HS-5 (cell line): ENCODE data around the gene CSNK1D.

Experiments used
- DNase-seq: peaks from one replicate; pipeline ENCODE4 v3.0.0-alpha.2; 2012; ENCODE audit warnings: low read depth

The CSNK1D gene

GRCh38 chr17:82310877-82311276 is 37.4 kb upstream of the CSNK1D start:
- no peak for DNase-seq

- DNase-seq: no peak
Measured at GRCh38 chr17:82309656-82310570, 36.4 kb upstream of the CSNK1D start.

DNA sequence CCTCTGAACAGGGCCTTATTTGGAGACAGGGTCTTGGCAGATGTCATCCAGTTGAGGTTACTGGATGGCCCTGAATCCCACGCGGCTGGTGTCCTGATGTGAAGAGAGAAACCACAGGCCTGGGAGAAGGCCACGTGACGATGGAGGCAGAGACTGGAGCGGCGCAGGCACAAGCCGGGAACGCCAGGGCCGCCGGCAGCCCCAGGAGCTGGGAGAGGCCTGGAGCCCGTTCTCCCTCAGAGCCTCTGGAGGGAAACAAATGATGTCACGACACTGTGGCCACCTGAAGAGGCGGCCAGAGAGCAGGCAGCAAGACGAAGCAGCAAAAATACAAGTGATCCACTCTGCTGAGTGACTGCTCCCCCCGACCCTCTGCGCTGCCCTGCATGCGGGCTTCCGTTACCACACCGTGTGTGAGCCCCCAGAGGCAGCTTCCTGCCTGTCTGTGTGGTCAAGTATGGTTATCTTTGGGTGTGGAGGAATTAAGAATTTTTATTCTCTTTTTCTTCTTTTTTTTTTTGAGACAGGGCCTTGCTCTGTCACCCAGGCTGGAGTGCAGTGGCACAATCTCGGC is 32.3 kb upstream of the CSNK1D start:
- DNase-seq: no peak

DNA sequence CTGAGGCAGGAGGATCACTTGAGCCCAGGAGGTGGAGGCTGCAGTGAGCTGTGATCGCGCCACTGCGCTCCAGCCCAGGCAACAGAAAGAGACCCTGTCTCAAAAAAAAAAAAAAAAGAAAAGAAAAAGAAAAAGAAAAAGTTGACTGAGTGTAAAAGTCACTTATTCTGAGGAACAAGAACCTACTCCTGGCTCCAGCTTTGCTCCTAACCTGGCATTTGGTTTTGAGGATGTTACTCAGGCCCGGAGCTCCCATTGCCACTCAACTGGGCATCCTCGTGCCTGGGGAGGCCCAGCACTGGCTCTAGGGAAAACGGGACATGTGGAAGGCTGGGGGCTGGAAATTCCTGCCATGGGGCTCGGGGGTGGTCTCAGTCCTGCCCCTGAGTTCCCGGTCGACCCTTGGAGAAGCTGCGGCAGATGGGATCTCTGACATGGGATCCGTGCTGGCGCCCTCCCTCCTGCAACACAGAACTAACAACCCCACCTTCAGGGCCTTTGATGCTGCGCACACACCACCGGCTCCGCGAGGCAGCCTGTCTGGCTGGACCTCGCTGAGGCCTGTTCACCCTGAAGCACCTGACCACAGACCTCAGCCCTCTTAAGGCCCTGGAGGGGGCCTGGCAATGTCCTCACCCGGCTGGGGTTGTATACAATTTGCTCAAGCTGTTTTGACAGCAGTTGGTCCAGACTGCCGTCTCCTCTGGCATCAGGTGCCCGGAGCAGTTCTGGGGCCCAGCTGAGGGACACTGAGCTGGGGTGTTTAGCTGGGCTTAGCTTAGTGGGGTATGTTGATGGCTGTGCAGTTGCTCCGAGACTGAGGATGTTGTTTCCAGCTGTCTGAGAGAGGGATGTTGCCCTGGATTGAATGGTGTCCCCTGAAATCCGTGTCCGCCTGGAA is 31.6 kb upstream of the CSNK1D start:
- DNase-seq: no peak

GRCh38 chr17:82303944-82304808 is 30.7 kb upstream of the CSNK1D start:
- no peak for DNase-seq

GRCh38 chr17:82302991-82303943 is 29.8 kb upstream of the CSNK1D start:
- no peak for DNase-seq

GRCh38 chr17:82302568-82302963 is 29.1 kb upstream of the CSNK1D start:
- no peak for DNase-seq

DNA sequence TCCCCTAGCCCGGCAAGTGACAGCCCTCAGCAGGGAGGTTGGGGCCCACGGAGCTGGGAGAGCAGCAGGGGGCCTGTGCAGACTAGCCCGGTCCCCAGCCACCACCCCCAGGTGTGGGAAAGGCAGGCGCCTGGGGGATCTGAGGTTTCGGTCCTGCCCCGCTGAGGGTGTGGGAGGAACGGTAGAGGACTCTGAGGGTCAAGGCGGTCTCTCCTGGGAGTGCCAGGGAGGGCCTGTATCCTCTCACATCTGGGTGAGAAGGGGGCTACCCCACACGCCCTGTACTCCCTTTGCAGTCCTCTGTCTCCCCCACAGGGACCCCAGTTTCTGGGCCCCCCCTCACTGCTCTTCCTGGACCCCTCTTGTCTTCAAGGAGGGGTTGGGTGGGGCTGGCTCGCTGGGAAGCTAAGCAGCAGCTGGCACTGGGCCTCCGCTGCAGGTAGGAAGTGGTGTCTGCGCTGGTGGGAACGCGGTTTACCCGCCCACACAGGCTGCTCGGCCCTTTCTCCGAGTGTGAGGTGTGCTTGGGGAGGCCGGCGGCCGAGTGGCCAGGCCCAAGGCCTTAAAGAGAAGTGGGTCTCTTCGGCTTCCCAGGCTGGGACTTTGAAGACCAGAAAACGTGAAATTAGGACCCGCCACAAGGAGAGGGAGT is 28.5 kb upstream of the CSNK1D start:
- no peak for DNase-seq

GRCh38 chr17:82301300-82301915 is 27.9 kb upstream of the CSNK1D start:
- DNase-seq: no peak

DNA sequence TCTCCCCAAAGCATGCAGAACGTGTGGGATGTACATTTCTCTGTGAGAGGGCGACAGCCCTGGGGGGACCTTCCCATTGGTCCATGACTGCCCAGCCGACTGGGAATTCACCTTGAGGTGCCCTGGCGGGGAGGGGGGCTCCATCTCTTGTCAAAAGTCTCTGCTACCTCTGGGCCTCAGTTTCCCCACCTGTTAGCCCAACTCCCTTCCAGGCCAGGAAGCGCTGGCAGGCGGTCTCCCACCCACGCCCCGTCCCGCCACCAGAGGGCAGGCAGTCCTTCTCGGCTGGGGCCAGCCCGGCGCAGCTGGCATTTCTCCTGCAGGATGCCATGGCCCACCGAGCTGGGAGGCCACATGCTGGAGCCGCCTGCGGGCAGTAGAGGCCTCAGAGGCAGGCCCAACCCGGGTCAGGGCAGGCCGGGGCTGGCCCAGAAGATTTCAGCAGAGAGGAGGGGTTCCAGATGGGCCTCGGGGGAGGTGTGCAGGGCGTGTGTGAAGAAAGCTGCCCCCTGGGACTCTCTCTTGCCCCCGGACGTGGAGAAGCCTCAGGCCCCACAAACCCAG is 27.3 kb upstream of the CSNK1D start:
- DNase-seq: no peak

DNA sequence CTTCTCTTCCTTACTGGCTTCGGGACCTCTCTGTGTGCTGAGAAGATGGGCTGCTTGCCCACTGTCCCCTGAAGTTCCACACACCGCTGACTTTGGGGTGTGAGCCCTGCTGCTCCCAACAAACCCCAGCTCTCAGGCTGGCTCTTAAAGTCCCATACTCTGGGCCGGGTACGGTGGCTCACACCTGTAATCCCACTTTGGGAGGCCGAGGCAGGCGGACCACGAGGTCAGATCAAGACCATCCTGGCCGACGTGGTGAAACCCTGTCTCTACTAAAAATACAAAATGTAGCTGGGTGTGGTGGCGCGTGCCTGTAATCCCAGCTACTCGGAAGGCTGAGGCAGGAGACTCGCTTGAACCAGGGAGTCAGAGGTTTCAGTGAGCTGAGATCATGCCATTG is 26.7 kb upstream of the CSNK1D start:
- no peak for DNase-seq

DNA sequence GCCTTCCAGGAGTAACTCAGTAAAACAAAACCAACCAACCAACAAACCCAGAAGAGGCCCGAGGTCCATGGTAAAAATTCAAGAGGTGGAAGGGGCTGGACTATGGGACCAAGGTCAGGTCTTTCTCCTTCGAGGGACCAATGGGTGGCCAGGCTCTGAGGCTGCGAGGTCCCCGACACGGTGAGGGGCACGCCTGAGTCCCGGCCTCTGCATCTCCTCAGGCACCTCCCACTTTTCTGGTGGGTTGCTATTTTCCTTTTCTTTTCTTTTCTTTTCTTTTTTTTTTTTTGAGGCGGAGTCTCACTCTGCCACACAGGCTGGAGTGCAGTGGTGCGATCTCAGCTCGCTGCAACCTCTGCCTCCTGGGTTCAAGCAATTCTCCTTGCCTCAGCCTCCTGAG is 26.0 kb upstream of the CSNK1D start:
- DNase-seq: no peak

DNA sequence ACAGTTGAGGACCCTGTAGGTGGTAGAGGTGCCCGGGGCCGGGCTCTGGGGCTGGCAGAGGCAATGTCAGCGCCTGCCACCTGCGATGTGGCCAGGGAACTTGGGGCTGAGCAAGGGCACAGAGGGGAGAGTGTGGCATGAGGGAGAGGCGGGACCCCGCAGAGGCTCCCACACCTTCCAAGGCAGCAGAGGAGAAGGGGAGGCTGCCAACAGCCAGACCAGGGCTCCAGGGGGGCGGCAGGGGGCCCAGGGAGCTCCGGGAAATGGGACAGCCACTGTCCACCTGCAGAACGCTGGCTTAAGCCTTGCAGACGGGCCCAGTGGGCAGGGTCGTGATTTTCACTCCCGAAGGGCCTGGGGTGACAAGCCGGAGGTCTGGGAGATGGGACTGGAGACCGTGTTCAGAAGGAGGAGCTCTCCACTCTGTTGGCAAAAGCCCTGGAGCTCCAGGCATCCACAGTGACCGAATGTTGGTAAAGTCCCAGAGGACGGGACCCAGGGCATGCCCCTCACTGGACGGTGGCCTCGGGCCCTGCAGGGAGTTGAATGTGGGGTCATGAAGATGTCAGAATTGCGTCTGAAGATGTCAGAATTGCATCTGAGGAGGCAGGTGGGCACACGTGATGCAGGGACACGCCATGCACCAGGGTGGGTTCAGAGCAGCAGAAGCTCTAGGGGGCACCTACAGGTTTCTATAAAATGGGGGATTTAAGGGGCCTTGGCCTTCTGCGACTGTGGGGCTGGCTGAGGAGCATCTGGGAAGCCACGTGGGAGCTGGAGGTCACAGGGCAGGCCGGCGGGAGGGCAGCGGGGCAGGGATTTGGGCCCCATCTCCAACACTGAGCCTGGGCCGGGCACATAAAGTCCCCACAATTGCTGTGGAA is 25.3 kb upstream of the CSNK1D start:
- DNase-seq: no peak

DNA sequence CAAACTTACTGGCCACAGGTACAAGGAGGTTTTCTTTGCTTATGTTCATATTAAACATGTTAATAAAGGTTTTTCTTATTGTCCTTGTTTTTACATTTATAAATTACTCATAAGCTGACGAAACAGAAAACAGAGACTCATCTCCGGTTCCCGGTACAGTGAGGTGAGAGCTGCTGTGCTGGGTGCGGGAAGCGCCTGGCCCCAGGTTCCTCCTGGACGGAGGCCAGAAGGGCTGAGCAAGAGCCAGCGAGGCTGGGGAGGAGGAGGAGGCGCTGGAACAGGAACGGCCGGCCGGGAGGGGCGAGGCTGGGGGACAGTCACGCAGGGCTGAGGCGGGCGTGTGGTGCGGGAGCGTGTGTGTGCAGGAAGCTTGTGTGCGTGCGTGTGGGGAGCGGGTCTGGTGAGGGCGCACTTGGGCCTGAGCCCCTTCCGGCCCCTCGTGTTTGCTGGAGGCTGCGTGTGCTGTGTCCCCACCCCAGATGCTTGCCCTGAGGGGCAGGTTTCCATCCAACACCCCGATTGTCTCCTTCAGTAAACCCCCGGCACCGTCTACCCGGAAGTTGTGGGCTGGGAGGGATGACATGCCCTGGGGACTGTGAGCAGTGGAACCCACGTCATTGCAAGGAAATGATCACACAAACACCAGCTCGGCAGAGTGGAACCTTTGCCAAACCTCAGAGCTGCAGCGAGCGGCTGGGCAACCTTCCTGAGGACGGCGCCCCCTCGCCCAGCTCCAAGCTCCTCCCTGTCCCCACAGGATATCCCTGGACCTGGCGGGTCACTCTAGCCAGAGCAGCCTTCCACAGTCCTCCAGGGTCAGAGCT is 24.4 kb upstream of the CSNK1D start:
- DNase-seq: peak; percentile 73

GRCh38 chr17:82297280-82297713 is 23.8 kb upstream of the CSNK1D start:
- DNase-seq: peak; percentile 54

GRCh38 chr17:82296511-82297279 is 23.2 kb upstream of the CSNK1D start:
- DNase-seq: no peak

GRCh38 chr17:82295472-82295814 is 21.9 kb upstream of the CSNK1D start:
- no peak for DNase-seq
